HG03460 (cell line): ENCODE data around the gene APBB1IP.

Source experiments
- ATAC-seq: cut with Tn5 transposase; IDR thresholded peaks from one replicate; pipeline ENCODE4 v1.9.1; 2021; ENCODE audit not compliant: unreplicated experiment

The APBB1IP gene

DNA sequence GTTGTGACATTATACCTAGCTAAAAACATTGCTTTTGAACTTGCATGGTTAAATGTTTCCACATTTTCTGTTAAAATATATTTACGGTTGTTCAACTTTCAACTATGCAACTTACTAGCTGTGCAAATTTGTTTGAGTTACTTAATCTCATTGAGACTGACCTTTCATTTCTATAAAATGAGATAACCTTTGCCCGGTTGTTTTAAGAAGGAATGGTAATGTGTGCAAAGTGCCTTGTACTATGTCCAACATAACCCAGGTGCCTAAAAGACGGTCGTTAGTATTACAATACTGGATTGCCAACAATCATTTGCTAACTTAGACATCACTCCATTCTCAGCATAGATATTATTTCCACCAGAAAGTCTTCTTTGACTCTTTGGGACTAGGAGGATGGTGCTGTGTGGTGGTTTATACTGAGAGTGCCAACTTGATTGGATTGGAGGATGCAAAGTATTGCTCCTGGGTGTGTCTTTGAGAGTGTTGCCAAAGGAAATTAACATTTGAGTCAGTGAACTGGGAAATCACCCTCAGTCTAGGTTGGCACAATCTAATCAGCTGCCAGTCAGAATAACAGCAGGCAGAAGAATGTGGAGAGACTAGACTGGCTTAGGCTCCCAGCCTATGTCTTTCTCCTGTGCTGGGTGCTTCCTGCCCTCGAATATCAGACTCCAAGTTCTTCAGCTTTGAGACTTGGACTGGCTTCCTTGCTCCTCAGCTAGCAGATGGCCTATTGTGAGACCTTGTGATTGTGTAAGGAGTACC is 174.2 kb downstream of the APBB1IP start:
- ATAC-seq, result no peak
